Mononuclear cell (primary cell): ENCODE measurements around the gene HEPACAM. TPM values are rescaled to one million over a fixed set of nuclear protein-coding genes. Genes with fewer than 3 reads are reported as not detected.
A peak's percentile ranks its signal among the peaks of the same experiment; 100 is the strongest.
"Not testable (repeated sequence)": the region's sequence is repeated elsewhere in the genome, so short reads cannot be mapped to it uniquely, and the experiment has no call there.

Experiments used
- H3K27me3 ChIP-seq: 2 replicates; pipeline ENCODE4 v1.6.0; 2011; ENCODE audit warnings: low read length, control low read depth; ENCODE audit not compliant: insufficient read depth
- H3K4me1 ChIP-seq: 2 replicates; pipeline ENCODE4 v1.5.1; 2011; ENCODE audit warnings: mild to moderate bottlenecking, low read length, control low read depth; ENCODE audit not compliant: insufficient read depth
- H3K4me3 ChIP-seq: 2 replicates; pipeline ENCODE4 v1.5.1; 2011; ENCODE audit warnings: mild to moderate bottlenecking, low read length, moderate library complexity
- H3K9me3 ChIP-seq: 2 replicates; pipeline ENCODE4 v1.5.1; 2011; ENCODE audit warnings: low read depth, mild to moderate bottlenecking, control low read depth, low read length
- total RNA-seq: library from RNA; depleted of rRNA; stranded (reverse); fragments of >200 nt; gene quantifications from one replicate; pipeline ENCODE4 v1.2.3, GENCODE V29; 2012

The HEPACAM gene, protein sequence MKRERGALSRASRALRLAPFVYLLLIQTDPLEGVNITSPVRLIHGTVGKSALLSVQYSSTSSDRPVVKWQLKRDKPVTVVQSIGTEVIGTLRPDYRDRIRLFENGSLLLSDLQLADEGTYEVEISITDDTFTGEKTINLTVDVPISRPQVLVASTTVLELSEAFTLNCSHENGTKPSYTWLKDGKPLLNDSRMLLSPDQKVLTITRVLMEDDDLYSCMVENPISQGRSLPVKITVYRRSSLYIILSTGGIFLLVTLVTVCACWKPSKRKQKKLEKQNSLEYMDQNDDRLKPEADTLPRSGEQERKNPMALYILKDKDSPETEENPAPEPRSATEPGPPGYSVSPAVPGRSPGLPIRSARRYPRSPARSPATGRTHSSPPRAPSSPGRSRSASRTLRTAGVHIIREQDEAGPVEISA
- total RNA-seq: 0.10 TPM

DNA sequence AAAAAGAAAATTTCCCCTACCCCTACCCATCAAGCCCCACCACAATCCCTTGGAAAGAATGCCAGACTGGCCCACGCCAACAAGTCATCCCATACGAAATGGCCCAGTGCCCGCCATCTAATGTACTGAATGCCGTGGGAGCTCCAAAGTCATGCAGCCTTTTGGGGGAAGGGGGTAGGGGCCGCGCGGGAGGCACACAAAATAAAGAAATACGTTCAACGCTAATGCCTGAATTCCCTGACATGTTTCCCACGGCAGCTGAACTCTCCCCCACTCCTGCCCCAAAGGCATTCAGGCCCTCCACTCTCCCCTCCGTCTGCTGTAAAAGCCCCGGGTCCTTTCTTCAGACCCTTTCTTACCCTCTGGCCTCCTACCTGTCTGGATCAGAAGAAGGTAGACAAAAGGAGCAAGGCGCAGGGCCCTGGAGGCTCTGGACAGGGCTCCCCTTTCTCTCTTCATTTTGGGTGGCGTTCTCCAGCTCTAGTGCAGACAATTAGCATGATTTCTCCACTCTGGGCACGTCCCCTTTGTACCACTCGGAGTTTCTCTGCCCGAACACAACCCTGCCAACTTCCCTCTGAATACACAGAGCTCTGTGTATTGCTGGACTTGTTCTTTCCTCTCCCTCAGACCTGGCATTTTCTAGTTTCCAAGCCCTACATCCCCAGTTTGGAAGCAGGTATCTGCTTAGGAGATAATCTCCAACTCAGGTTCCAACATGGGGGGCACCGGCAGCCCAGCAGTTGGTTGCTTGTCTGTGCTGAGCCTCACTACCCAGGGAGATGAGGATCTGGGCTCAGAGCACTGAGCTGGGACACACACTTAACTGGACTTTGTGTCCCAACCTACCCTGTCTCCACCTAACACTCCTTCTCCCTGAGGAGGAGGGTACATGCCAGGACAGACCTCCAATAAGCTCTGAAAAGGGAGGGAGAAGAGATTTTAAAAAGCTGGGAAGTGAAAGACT lies at the start of gene HEPACAM:
Gene HEPACAM, minus strand, starts transcription at position 500 of the 967 bp plus-strand sequence. Its CDS starts 41 bp downstream, at position 459.
- Histone ChIP-seq H3K4me3 (no peak within 1 kb of the TSS), H3K9me3 (no peaks in the 10 kb centered on the region), H3K4me1 (no peaks in the 10 kb centered on the region), H3K27me3 (no peaks in the 10 kb centered on the region)

DNA sequence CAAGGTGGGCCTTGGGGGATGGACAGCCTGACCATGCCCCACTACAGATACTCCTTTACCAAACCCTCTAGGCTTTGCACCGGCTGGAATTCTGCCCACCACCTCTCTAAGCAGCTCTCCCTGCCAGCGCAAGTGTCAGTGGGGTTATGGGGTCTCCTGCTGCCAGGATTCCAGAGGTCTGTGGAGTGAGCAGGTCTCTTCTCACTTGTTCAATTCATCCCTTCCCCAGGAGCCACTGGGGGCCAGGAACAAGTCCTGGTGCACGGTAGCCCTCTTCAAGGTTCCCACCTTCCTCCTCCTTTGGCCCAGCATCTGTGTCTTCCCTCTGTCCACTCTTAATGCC lies 48.6 kb upstream of the HEPACAM start:
- Histone ChIP-seq H3K4me3 (no peak overlapping the region), H3K9me3 (peaks cover 12% of the 10 kb centered on the region), H3K4me1 (no peaks in the 10 kb centered on the region), H3K27me3 (no peaks in the 10 kb centered on the region)

- no peak overlapping the region for H3K4me3 ChIP-seq
- H3K9me3 ChIP-seq: peaks cover 18% of the 10 kb centered on the region
- no peaks in the 10 kb centered on the region for H3K4me1 ChIP-seq
- H3K27me3 ChIP-seq: no peaks in the 10 kb centered on the region
Measured at GRCh38 chr11:124983674-124984511, 48.0 kb upstream of the HEPACAM start.

DNA sequence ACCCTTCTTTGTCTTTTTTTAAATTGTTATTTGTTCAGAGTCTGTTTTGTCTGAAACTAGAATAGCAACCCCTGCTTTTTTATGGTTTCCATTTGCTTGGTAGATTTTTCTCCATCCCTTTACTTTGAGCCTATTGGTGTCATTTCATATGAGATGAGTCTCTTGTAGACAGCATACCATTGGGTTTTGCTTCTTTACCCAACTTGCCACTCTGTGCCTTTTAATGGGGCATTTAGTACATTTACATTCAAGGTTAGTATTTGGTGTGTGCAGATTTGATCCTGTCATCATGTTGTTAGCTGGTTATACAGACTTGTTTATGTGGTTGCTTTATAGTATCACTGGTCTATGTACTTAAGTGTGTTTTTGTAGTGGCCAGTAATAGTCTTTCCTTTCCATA lies 46.2 kb upstream of the HEPACAM start:
- no peak overlapping the region for H3K4me3 ChIP-seq
- peaks cover 20% of the 10 kb centered on the region for H3K9me3 ChIP-seq
- H3K27me3 ChIP-seq: no peaks in the 10 kb centered on the region
- no peaks in the 10 kb centered on the region for H3K4me1 ChIP-seq

- H3K9me3 ChIP-seq: peaks cover 20% of the 10 kb centered on the region
Measured at GRCh38 chr11:124978316-124978715, 42.5 kb upstream of the HEPACAM start.

GRCh38 chr11:124977006-124977405 lies 41.2 kb upstream of the HEPACAM start:
- H3K4me1 ChIP-seq: no peaks in the 10 kb centered on the region
- H3K9me3 ChIP-seq: peaks cover 12% of the 10 kb centered on the region
- H3K27me3 ChIP-seq: no peaks in the 10 kb centered on the region
- H3K4me3 ChIP-seq: no peak overlapping the region

More at GRCh38 chr11:124978316-124978715, 42.5 kb upstream of the HEPACAM start:
- no peaks in the 10 kb centered on the region for H3K27me3 ChIP-seq
- H3K4me1 ChIP-seq: no peaks in the 10 kb centered on the region
- H3K4me3 ChIP-seq: no peak overlapping the region

DNA sequence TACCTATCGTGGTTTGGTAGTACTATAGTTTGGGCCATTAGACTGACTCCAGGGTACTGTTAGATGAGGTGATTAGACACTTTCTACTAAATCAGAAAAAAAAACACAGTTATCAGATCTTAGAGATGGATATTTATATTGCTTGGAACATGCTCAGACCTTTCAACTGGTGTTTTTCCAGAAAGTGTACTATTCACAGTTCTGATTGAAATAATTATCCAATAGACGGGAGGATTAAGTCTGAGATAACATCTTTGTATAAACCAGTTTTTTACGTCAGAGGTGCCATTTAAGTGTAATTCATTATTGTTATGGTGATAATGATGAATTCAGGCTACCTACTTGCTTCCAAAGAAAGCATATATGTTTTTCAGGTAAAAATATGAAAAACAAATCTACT lies 40.7 kb upstream of the HEPACAM start:
- no peaks in the 10 kb centered on the region for H3K27me3 ChIP-seq
- H3K9me3 ChIP-seq: peaks cover 10% of the 10 kb centered on the region
- no peaks in the 10 kb centered on the region for H3K4me1 ChIP-seq
- H3K4me3 ChIP-seq: no peak overlapping the region

DNA sequence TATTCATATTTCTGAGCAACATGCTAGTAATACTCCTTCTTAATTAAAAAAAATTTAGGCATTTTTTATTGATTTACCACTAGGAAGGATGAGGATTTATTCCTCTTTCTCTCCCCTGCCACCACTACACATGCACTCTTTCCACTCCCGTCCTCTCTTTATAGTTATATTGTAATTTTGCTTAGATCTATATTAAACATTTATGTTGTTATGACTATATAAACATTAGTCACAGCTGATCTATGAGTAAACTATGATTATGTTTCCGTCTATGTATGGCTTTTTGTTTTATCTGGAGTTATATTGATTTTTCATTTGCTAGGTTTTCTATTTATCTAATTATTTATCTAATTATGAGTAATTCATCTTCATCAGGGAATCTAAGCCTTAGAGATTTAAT lies 36.0 kb upstream of the HEPACAM start:
- H3K27me3 ChIP-seq: no peaks in the 10 kb centered on the region
- no peak overlapping the region for H3K4me3 ChIP-seq
- H3K4me1 ChIP-seq: no peaks in the 10 kb centered on the region
- H3K9me3 ChIP-seq: no peaks in the 10 kb centered on the region

DNA sequence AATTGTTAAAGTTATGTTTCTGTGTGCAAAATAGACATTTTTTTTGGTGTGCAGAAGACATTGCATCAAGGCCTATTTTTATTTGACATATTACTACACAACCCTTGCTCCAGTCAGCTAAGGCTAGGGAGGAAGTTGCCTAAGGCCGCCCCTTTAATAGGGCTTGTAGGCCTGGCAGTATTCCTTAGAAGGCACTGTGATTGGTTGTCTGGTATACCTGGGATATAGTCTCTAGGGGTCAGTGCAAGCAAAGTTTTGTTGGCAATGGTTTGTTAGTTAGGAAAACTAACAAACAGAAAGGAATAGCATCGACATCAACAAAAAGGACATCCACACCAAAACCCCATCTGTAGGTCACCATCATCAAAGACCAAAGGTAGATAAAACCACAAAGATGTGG lies 35.1 kb upstream of the HEPACAM start:
- Histone ChIP-seq H3K9me3 (no peaks in the 10 kb centered on the region), H3K4me3 (no peak overlapping the region), H3K4me1 (no peaks in the 10 kb centered on the region), H3K27me3 (no peaks in the 10 kb centered on the region)

DNA sequence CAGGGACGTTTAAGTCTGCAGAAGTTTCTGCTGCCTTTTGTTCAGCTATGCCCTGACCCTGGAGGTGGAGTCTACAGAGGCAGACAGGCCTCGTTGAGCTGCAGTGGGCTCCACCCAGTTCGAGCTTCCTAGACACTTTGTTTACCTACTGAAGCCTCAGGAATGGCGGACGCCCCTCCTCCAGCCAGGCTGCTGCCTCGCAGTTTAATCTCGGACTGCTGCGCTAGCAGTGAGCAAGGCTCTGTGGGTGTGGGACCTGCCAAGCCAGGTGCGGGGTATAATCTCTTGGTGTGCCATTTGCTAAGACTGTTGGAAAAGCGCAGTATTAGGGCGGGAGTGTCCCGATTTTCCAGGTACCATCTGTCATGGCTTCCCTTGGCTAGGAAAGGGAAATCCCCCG lies 32.4 kb upstream of the HEPACAM start:
- not testable (repeated sequence) for H3K9me3 ChIP-seq, H3K4me1 ChIP-seq, H3K27me3 ChIP-seq, H3K4me3 ChIP-seq

DNA sequence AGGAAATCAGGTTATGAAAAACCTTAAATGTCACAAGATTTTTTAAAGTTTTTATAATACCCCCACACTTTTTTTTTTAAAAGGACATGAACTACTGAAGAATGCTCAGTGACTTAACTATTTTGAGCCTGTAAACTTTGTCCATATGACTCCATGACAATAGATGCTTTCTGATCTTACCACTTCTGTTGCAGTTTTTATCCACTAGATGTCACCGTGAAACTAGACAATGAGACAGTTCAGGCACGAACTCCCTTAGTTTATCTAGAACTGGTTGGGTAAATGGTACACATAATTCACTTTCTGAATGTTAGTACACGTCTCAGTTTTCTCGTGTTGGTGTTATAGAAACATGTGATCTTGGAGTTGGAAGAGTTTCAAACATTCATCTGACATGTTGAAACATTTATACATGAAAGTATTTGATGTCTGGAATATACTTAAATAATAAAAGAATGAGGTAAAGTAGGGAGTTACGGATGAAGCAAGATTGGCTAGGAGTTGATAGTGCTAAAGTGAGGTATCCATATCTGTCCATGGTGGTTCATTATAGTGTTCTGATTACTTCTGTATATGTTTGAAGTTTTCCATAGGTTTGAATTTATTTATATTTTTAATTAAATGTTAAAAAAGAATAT lies 26.2 kb upstream of the HEPACAM start:
- Histone ChIP-seq H3K9me3 (no peaks in the 10 kb centered on the region), H3K4me3 (no peak overlapping the region), H3K4me1 (no peaks in the 10 kb centered on the region)

GRCh38 chr11:124955035-124955434 lies 19.2 kb upstream of the HEPACAM start:
- no peak overlapping the region for H3K4me3 ChIP-seq
- H3K27me3 ChIP-seq: no peaks in the 10 kb centered on the region
- H3K4me1 ChIP-seq: peaks cover 29% of the 10 kb centered on the region
- no peaks in the 10 kb centered on the region for H3K9me3 ChIP-seq

More for the DNA sequence above, 26.2 kb upstream of the HEPACAM start:
- no peaks in the 10 kb centered on the region for H3K27me3 ChIP-seq

GRCh38 chr11:124954590-124954955 lies 18.7 kb upstream of the HEPACAM start:
- H3K4me3 ChIP-seq: peak overlapping the region; percentile 61
- no peaks in the 10 kb centered on the region for H3K9me3 ChIP-seq
- H3K4me1 ChIP-seq: peaks cover 33% of the 10 kb centered on the region
- no peaks in the 10 kb centered on the region for H3K27me3 ChIP-seq
